ENCODE results near the gene FHIT.

DNA sequence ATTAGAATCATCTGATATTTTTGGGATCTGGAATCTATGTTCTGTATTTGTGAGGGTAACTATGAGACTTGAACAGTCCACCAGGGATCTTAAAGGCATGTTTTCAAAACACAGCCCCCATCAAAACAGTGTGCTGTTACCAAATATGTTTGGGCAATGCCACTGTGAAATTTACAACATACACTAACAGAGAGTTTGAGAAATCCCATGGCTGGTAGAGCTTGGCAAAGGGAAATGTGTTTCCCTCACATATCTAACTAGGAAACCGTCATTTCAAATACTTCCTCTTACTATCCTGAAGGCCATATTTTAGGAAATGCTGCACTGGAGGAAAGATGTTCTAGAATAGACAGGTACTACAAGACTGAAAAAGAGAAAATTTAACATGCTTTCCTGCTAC, 607.4 kb downstream of the FHIT start:
- TF ChIP-seq EZH2 (IDR thresholded peaks at IDR 0.05; ENCODE audit: insufficient read depth, poor library complexity, severe bottlenecking): no peak
- TF ChIP-seq EZH2phosphoT487 (IDR thresholded peaks at IDR 0.05; ENCODE audit: insufficient read depth, low read depth): no peak

Measured in GM23248 (cell line).